Neuronal stem cell (in vitro differentiated cells): Measurements from ENCODE around the gene ELOVL2.

ENCODE experiments used
- DNase-seq: peaks from one replicate; pipeline ENCODE4 v3.0.0-alpha.2; 2013; ENCODE audit warnings: low spot score
- H2AFZ ChIP-seq: one replicate; pipeline ENCODE4 v1.6.1; 2013; ENCODE audit warnings: mild to moderate bottlenecking, low read length, inconsistent platforms
- H2AK5ac ChIP-seq: 2 replicates; pipeline ENCODE4 v1.6.1; 2013; ENCODE audit warnings: low read depth, mild to moderate bottlenecking, inconsistent platforms, low read length, moderate library complexity, mixed read lengths
- H2BK120ac ChIP-seq: 2 replicates; pipeline ENCODE4 v1.6.1; 2013; ENCODE audit warnings: low read depth, mild to moderate bottlenecking, inconsistent platforms, low read length, moderate library complexity, mixed read lengths
- H2BK12ac ChIP-seq: one replicate; pipeline ENCODE4 v1.6.1; 2013; ENCODE audit warnings: low read length, inconsistent platforms
- H2BK15ac ChIP-seq: 2 replicates; pipeline ENCODE4 v1.6.1; 2013; ENCODE audit warnings: mild to moderate bottlenecking, low read length, inconsistent platforms, mixed read lengths
- H2BK5ac ChIP-seq: one replicate; pipeline ENCODE4 v1.6.1; 2013; ENCODE audit warnings: inconsistent platforms, mild to moderate bottlenecking, low read length, moderate library complexity
- H3K14ac ChIP-seq: one replicate; pipeline ENCODE4 v1.6.1; 2013; ENCODE audit warnings: low read length, inconsistent platforms
- H3K18ac ChIP-seq: 2 replicates; pipeline ENCODE4 v1.6.1; 2013; ENCODE audit warnings: low read length, inconsistent platforms
- H3K23ac ChIP-seq: 2 replicates; pipeline ENCODE4 v1.6.1; 2013; ENCODE audit warnings: low read depth, mild to moderate bottlenecking, mixed read lengths, low read length, inconsistent platforms; ENCODE audit not compliant: poor library complexity
- H3K27ac ChIP-seq: replicated peaks from 3 replicates; pipeline ENCODE4 v1.5.1; 2013; ENCODE audit warnings: low read length, inconsistent platforms
- H3K27me3 ChIP-seq, 3 experiments: 2 replicates each; pipeline ENCODE4 v1.6.1; 2013; ENCODE audit warnings: low read length in 3 of 3, mild to moderate bottlenecking in 2 of 3, inconsistent platforms in 1 of 3, low read depth in 1 of 3, mixed read lengths in 1 of 3, moderate library complexity in 1 of 3; ENCODE audit not compliant: control insufficient read depth in 3 of 3, insufficient read depth in 3 of 3
- H3K36me3 ChIP-seq, 2 donors: replicated peaks in 1 of 2; 2 replicates each; pipeline ENCODE4 v1.6.1; 2013; ENCODE audit warnings: low read length in 2 of 2; ENCODE audit not compliant: control insufficient read depth in 2 of 2, insufficient read depth in 2 of 2
- H3K4ac ChIP-seq: 2 replicates; pipeline ENCODE4 v1.6.1; 2013; ENCODE audit warnings: inconsistent platforms, mild to moderate bottlenecking, low read length, moderate library complexity
- H3K4me1 ChIP-seq, 2 donors: 1 replicate in 1 of 2; 2 replicates in 1 of 2; pipeline ENCODE4 v1.6.1; 2013; ENCODE audit warnings: low read length in 2 of 2, low read depth in 1 of 2; ENCODE audit not compliant: control insufficient read depth in 2 of 2, insufficient read depth in 1 of 2
- H3K4me2 ChIP-seq: one replicate; pipeline ENCODE4 v1.6.1; 2013; ENCODE audit warnings: mild to moderate bottlenecking, low read length, inconsistent platforms; ENCODE audit not compliant: insufficient read depth, poor library complexity, severe bottlenecking
- H3K4me3 ChIP-seq, 2 donors: 2 replicates each; pipeline ENCODE4 v1.5.1; 2013; ENCODE audit warnings: low read length in 2 of 2, mild to moderate bottlenecking in 2 of 2, inconsistent platforms in 1 of 2, moderate library complexity in 1 of 2
- H3K79me1 ChIP-seq: one replicate; pipeline ENCODE4 v1.6.1; 2013; ENCODE audit warnings: low read depth, mild to moderate bottlenecking, inconsistent platforms, low read length, moderate library complexity
- H3K9ac ChIP-seq: one replicate; pipeline ENCODE4 v1.6.1; 2013; ENCODE audit warnings: mild to moderate bottlenecking, low read depth, low read length, inconsistent platforms; ENCODE audit not compliant: poor library complexity
- H3K9me3 ChIP-seq, 2 donors: replicated peaks in 1 of 2; 2 replicates each; pipeline versions ENCODE3 to v1.6.1; 2013; ENCODE audit warnings: low read length in 2 of 2, mild to moderate bottlenecking in 2 of 2, inconsistent platforms in 1 of 2, low read depth in 1 of 2, mixed read lengths in 1 of 2, moderate library complexity in 1 of 2; ENCODE audit not compliant: control insufficient read depth in 2 of 2, insufficient read depth in 1 of 2
- H4K8ac ChIP-seq: one replicate; pipeline ENCODE4 v1.6.1; 2013; ENCODE audit warnings: low read depth, mild to moderate bottlenecking, inconsistent platforms, low read length, moderate library complexity
- H4K91ac ChIP-seq: one replicate; pipeline ENCODE4 v1.6.1; 2013; ENCODE audit warnings: low read length, low read depth, mild to moderate bottlenecking, inconsistent platforms; ENCODE audit not compliant: poor library complexity
- WGBS, 2 donors: extraction: QIAGEN DNeasy Blood & Tissue Kit; methylation state at CpG; one replicate each; pipeline ENCODE4 v1.1.7; 2013; ENCODE audit warnings: missing lambda C conversion rate in 2 of 2, mixed read lengths in 1 of 2; ENCODE audit not compliant: insufficient read length in 2 of 2, insufficient replicate concordance in 1 of 2; ENCODE audit errors: extremely low coverage in 2 of 2; 5-methylcytosine and 5-hydroxymethylcytosine counted together

The ELOVL2 gene

DNA sequence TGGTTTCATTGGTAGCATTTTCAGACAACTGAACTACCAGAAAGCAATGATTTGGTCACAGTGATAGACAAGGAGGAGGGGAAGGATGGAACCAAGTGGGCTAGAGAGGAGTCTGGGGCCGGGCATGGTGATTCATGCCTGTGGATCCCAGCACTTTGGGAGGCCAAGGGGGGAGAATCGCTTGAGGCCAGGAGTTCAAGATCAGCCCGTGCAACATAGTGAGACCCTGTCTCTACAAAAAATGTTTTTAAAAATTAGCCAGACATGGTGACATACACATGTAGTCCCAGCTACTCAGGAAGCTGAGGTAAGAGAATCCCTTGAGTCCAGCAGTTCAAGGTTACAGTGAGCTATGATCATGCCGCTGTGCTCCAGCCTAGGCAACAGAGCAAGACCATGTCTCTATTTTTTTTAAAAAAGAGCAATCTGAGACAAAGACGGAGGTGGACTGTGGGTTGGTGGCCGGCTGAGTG lies 86.7 kb downstream of the ELOVL2 start:
- no peak overlapping the region for H3K4me3 ChIP-seq
- no peak for DNase-seq
- H4K8ac ChIP-seq: no peak overlapping the region
- no peak overlapping the region for H2BK120ac ChIP-seq
- H3K4me1 ChIP-seq: peaks cover 0 to 2% of the 10 kb centered on the region in 2 donors
- no peak overlapping the region for H3K4me2 ChIP-seq
- H2AK5ac ChIP-seq: no peak overlapping the region
- no peak overlapping the region for H2BK12ac ChIP-seq
- H3K27ac ChIP-seq: no peak overlapping the region
- no peak overlapping the region for H3K14ac ChIP-seq
- no peaks in the 10 kb centered on the region for H3K27me3 ChIP-seq
- H3K4ac ChIP-seq: no peak overlapping the region
- H3K9ac ChIP-seq: no peak overlapping the region
- no CpG with 5 or more reads among the region's 6 CpGs for WGBS, 2 donors
- H3K79me1 ChIP-seq: no peaks in the 10 kb centered on the region
- no peak overlapping the region for H4K91ac ChIP-seq
- H2BK15ac ChIP-seq: no peak overlapping the region
- no peaks in the 10 kb centered on the region for H3K9me3 ChIP-seq
- H3K23ac ChIP-seq: no peak overlapping the region
- no peaks in the 10 kb centered on the region for H3K36me3 ChIP-seq
- no peak overlapping the region for H3K18ac ChIP-seq
- no peak overlapping the region for H2AFZ ChIP-seq
- no peak overlapping the region for H2BK5ac ChIP-seq

DNA sequence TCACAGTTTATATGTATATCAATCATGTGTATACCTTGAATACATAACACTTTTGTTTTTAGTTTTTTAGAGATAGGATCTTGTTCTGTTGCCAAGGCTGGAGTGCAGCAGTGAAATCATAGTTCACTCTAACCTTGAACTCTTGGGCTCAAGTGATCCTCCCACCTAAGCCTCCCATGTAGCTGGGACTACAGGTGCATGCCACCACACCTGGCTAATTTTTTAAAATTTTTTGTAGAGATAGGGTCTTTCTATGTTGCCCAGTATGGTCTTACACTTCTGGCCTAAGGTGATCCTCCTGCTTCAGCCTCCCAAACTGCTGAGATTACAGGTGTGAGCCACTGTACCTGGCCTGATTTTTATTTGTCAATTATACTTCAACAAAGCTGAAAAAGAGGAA lies 87.3 kb downstream of the ELOVL2 start:
- no peak overlapping the region for H4K91ac ChIP-seq

GRCh38 chr6:10954590-10955010 lies 89.5 kb downstream of the ELOVL2 start:
- Histone ChIP-seq H3K9me3 (no peaks in the 10 kb centered on the region), H3K27me3 (no peaks in the 10 kb centered on the region), H2BK5ac (no peak overlapping the region), H4K8ac (no peak overlapping the region), H2BK15ac (no peak overlapping the region), H3K36me3 (no peaks in the 10 kb centered on the region), H3K23ac (no peak overlapping the region), H3K79me1 (no peaks in the 10 kb centered on the region), H2BK12ac (no peak overlapping the region), H3K27ac (no peak overlapping the region), H2AFZ (peak overlapping the region; percentile 72), H3K18ac (no peak overlapping the region), H3K14ac (no peak overlapping the region), H4K91ac (no peak overlapping the region), H3K4ac (no peak overlapping the region), H3K4me2 (no peak overlapping the region), H2AK5ac (no peak overlapping the region), H3K4me1 (peaks cover 0 to 4% of the 10 kb centered on the region in 2 donors), H3K9ac (no peak overlapping the region), H3K4me3 (no peak overlapping the region), H2BK120ac (no peak overlapping the region)
- DNase-seq: peak; percentile 77
- no CpG with 5 or more reads among the region's 15 CpGs for WGBS, 2 donors

More for the DNA sequence above, 87.3 kb downstream of the ELOVL2 start:
- H2AFZ ChIP-seq: no peak overlapping the region
- H3K4me2 ChIP-seq: no peak overlapping the region
- H3K14ac ChIP-seq: no peak overlapping the region
- H2AK5ac ChIP-seq: no peak overlapping the region
- no peak overlapping the region for H2BK120ac ChIP-seq
- no peaks in the 10 kb centered on the region for H3K79me1 ChIP-seq
- no peak overlapping the region for H2BK5ac ChIP-seq
- H3K36me3 ChIP-seq: no peaks in the 10 kb centered on the region
- no peak overlapping the region for H3K4ac ChIP-seq
- no peak overlapping the region for H2BK15ac ChIP-seq
- H3K9ac ChIP-seq: no peak overlapping the region
- no peaks in the 10 kb centered on the region for H3K27me3 ChIP-seq
- no peaks in the 10 kb centered on the region for H3K9me3 ChIP-seq
- no peak for DNase-seq
- no peak overlapping the region for H2BK12ac ChIP-seq
- H3K4me3 ChIP-seq: no peak overlapping the region
- H3K23ac ChIP-seq: no peak overlapping the region
- no peak overlapping the region for H4K8ac ChIP-seq
- H3K18ac ChIP-seq: no peak overlapping the region
- no peak overlapping the region for H3K27ac ChIP-seq
- H3K4me1 ChIP-seq: peaks cover 0 to 3% of the 10 kb centered on the region in 2 donors

- H2BK15ac ChIP-seq: no peak overlapping the region
- no peak overlapping the region for H2AK5ac ChIP-seq
- H2BK12ac ChIP-seq: no peak overlapping the region
- no peak overlapping the region for H3K4me3 ChIP-seq
- H3K27me3 ChIP-seq: no peaks in the 10 kb centered on the region
- peak; percentile 26 for DNase-seq
- H3K79me1 ChIP-seq: no peaks in the 10 kb centered on the region
- H3K23ac ChIP-seq: no peak overlapping the region
- H3K9me3 ChIP-seq: peaks cover 0 to 9% of the 10 kb centered on the region in 2 donors
- H3K4ac ChIP-seq: no peak overlapping the region
- no peak overlapping the region for H4K91ac ChIP-seq
- no peaks in the 10 kb centered on the region for H3K36me3 ChIP-seq
- H2BK120ac ChIP-seq: no peak overlapping the region
- peaks cover 0 to 4% of the 10 kb centered on the region in 2 donors for H3K4me1 ChIP-seq
- no peak overlapping the region for H2BK5ac ChIP-seq
- H2AFZ ChIP-seq: no peak overlapping the region
- no peak overlapping the region for H3K18ac ChIP-seq
- no peak overlapping the region for H3K9ac ChIP-seq
- no peak overlapping the region for H4K8ac ChIP-seq
- H3K4me2 ChIP-seq: no peak overlapping the region
- no CpG with 5 or more reads among the region's 6 CpGs for WGBS, 2 donors
- H3K27ac ChIP-seq: no peak overlapping the region
- no peak overlapping the region for H3K14ac ChIP-seq
These were observed 92.3 kb downstream of the ELOVL2 start for GRCh38 chr6:10951675-10952282.
